VCaP (cell line): ENCODE results near the gene SERPINB13.

ENCODE experiments used
- H3K27ac ChIP-seq: fragments of 450-650 bp; 2 replicates; pipeline ENCODE4 v1.5.1; 2017
- CTCF ChIP-seq: fragments of 450-650 bp; conservative IDR thresholded peaks from 2 replicates; pipeline ENCODE4 v1.5.1; 2017; ENCODE audit warnings: mild to moderate bottlenecking, moderate library complexity

SERPINB13 gene

GRCh38 chr18:63567825-63568224 lies 19.3 kb upstream of the SERPINB13 start:
- no peak for TF ChIP-seq CTCF
- H3K27ac ChIP-seq, result no peak overlapping the region

GRCh38 chr18:63570721-63571120 lies 16.4 kb upstream of the SERPINB13 start:
- no peak overlapping the region for H3K27ac ChIP-seq
- TF ChIP-seq CTCF, result no peak

GRCh38 chr18:63575681-63576080 lies 11.5 kb upstream of the SERPINB13 start:
- no peak for TF ChIP-seq CTCF
- H3K27ac ChIP-seq, result no peak overlapping the region

- peak; percentile 73 for TF ChIP-seq CTCF
- no peak overlapping the region for H3K27ac ChIP-seq
These were observed 8.7 kb upstream of the SERPINB13 start for GRCh38 chr18:63578357-63578958.

GRCh38 chr18:63579616-63580015 lies 7.5 kb upstream of the SERPINB13 start:
- TF ChIP-seq CTCF, result no peak
- H3K27ac ChIP-seq, result no peak overlapping the region

- H3K27ac ChIP-seq, result no peak overlapping the region
- TF ChIP-seq CTCF, result no peak
These were observed 1.2 kb upstream of the SERPINB13 start for GRCh38 chr18:63585988-63586387.

GRCh38 chr18:63586431-63586830 lies 712 bp upstream of the SERPINB13 start:
- no peak for TF ChIP-seq CTCF

More at GRCh38 chr18:63586431-63586830, 712 bp upstream of the SERPINB13 start:
- no peak overlapping the region for H3K27ac ChIP-seq
